CD4-positive, CD25-positive, alpha-beta regulatory T cell (primary cell): ENCODE measurements around the gene ASTN2. TPM values are rescaled to one million over a fixed set of nuclear protein-coding genes. Genes with fewer than 3 reads are reported as not detected.
A peak's percentile ranks its signal among the peaks of the same experiment; 100 is the strongest.

Source experiments
- ATAC-seq, 2 donors: fragments of 150-1000 bp; cut with Tn5 transposase; one replicate each; pipeline ENCODE4 v1.10.0; 2021; ENCODE audit warnings: low read depth in 2 of 2, moderate number of reproducible peaks in 2 of 2, moderate library complexity in 1 of 2
- DNase-seq, 3 donors: peaks; one replicate each; pipeline versions ENCODE4 v3.0.0 to v3.0.0-alpha.2; 2012 to 2022; ENCODE audit warnings: mixed read lengths in 1 of 3
- H3K27ac ChIP-seq: one replicate; pipeline ENCODE4 v1.7.0; 2013; ENCODE audit warnings: mild to moderate bottlenecking, low read length; ENCODE audit not compliant: insufficient read depth, poor library complexity, severe bottlenecking
- H3K27me3 ChIP-seq: one replicate; pipeline ENCODE4 v1.7.0; 2013; ENCODE audit warnings: low read length; ENCODE audit not compliant: control insufficient read depth, insufficient read depth
- H3K36me3 ChIP-seq: one replicate; pipeline ENCODE4 v1.7.0; 2013; ENCODE audit warnings: mild to moderate bottlenecking, low read length, moderate library complexity; ENCODE audit not compliant: control insufficient read depth, insufficient read depth
- H3K4me1 ChIP-seq: 2 replicates; pipeline ENCODE4 v1.7.0; 2013; ENCODE audit warnings: mild to moderate bottlenecking, low read length; ENCODE audit not compliant: insufficient read depth, control insufficient read depth, poor library complexity, severe bottlenecking
- H3K4me3 ChIP-seq: one replicate; pipeline ENCODE4 v1.7.0; 2013; ENCODE audit warnings: low read depth, mild to moderate bottlenecking, low read length, moderate library complexity
- H3K9me3 ChIP-seq, 2 experiments: 1 replicate in 1 of 2; 2 replicates in 1 of 2; pipeline ENCODE4 v1.7.0; 2013; ENCODE audit warnings: low read length in 2 of 2, mild to moderate bottlenecking in 1 of 2, moderate library complexity in 1 of 2; ENCODE audit not compliant: control insufficient read depth in 2 of 2
- H3K27ac Mint-ChIP-seq, 3 donors: one replicate each; pipeline ENCODE4 v1.8.0; 2020 to 2022; ENCODE audit warnings: mild to moderate bottlenecking in 3 of 3, mixed read lengths in 3 of 3, moderate library complexity in 2 of 3
- H3K27me3 Mint-ChIP-seq: one replicate; pipeline ENCODE4 v1.8.0; 2022; ENCODE audit warnings: mild to moderate bottlenecking, mixed read lengths
- H3K36me3 Mint-ChIP-seq: one replicate; pipeline ENCODE4 v1.8.0; 2020; ENCODE audit warnings: mixed read lengths
- H3K4me1 Mint-ChIP-seq, 4 donors: one replicate each; pipeline ENCODE4 v1.8.0; 2020 to 2022; ENCODE audit warnings: mixed read lengths in 4 of 4, mild to moderate bottlenecking in 1 of 4
- H3K4me3 Mint-ChIP-seq, 4 donors: one replicate each; pipeline ENCODE4 v1.8.0; 2020 to 2022; ENCODE audit warnings: mild to moderate bottlenecking in 4 of 4, mixed read lengths in 4 of 4, moderate library complexity in 3 of 4
- H3K9me3 Mint-ChIP-seq, 7 donors: one replicate each; pipeline ENCODE4 v1.8.0; 2020 to 2022; ENCODE audit warnings: mixed read lengths in 7 of 7, mild to moderate bottlenecking in 3 of 7, moderate library complexity in 2 of 7
- polyA plus RNA-seq, 4 donors: library from polyadenylated mRNA; unstranded; fragments of 300-500 nt; fragmentation: Illumina TruSeq; gene quantifications; one replicate each; pipeline ENCODE4 v1.2.3, GENCODE V29; 2021
- total RNA-seq: library from RNA; stranded (reverse); gene quantifications from one replicate; pipeline ENCODE4 v1.2.3, GENCODE V29; 2022

ASTN2 gene
- total and polyA plus RNA-seq, 5 donors from 2014 or later, result 5.0 to 9.9 (median 7.4) TPM

DNA sequence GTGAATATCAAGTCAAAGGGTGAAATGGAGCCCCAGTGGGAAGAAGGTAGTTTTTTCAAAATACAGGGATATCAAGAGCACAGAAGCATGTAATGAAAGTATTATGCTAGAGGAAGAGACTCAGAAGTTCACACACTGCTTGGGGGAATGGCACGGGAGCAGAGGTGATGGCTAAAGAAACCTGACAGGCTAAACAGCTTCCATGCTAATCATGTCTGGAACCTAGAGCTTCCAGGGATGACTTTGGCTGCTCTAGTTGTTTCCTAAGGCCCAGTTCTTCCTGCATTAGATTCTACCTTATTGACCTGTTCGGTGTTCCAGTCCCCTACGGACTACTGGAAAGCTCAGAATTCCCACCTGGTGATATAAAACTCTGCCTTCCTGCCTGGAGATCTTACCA, 693.4 kb downstream of the ASTN2 start:
- H3K36me3 ChIP-seq, result no peaks in the 10 kb centered on the region
- Mint-ChIP-seq H3K4me3 (no peak overlapping the region), H3K27ac (peak overlapping the region in 1 of 3 donors; percentile 10), H3K4me1 (peaks cover 0 to 9% (median 6%) of the 10 kb centered on the region in 4 donors), H3K9me3 (peaks cover 0 to 3% (median 0%) of the 10 kb centered on the region in 7 donors), H3K36me3 (no peaks in the 10 kb centered on the region), H3K27me3 (no peaks in the 10 kb centered on the region)
- H3K9me3 ChIP-seq, result no peaks in the 10 kb centered on the region
- no peak overlapping the region for H3K4me3 ChIP-seq
- no peak overlapping the region for H3K27ac ChIP-seq
- no peak for ATAC-seq
- H3K27me3 ChIP-seq, result no peaks in the 10 kb centered on the region
- H3K4me1 ChIP-seq, result no peaks in the 10 kb centered on the region
- DNase-seq, result no peak

DNA sequence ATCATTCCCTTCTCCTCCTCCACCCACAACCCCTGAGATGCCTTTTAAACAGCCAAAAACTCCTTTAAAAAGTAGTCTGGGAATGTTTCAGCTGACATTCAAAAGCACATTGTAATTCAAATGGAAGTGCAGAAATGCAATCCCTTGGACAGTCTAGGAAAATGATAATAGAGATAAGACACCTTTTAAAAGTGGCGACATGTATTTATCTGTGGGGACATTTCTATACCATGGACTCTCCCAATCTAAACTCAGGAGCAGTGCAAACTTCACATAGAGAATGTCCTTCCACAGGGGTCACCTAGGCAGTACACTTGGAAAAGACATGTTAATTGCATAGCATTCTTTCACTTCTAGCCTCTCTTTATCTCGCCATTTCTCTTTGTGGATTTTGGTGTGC, 694.7 kb downstream of the ASTN2 start:
- Histone ChIP-seq H3K9me3 (no peaks in the 10 kb centered on the region), H3K36me3 (no peaks in the 10 kb centered on the region), H3K27me3 (no peaks in the 10 kb centered on the region), H3K4me3 (no peak overlapping the region), H3K4me1 (no peaks in the 10 kb centered on the region), H3K27ac (no peak overlapping the region)
- H3K4me3 Mint-ChIP-seq, result no peak overlapping the region
- no peaks in the 10 kb centered on the region for H3K27me3 Mint-ChIP-seq
- H3K9me3 Mint-ChIP-seq, result peaks cover 0 to 3% (median 0%) of the 10 kb centered on the region in 7 donors
- H3K36me3 Mint-ChIP-seq, result no peaks in the 10 kb centered on the region
- H3K4me1 Mint-ChIP-seq, result peaks cover 0 to 9% (median 6%) of the 10 kb centered on the region in 4 donors
- ATAC-seq (no peak), DNase-seq (no peak)
- no peak overlapping the region for H3K27ac Mint-ChIP-seq

DNA sequence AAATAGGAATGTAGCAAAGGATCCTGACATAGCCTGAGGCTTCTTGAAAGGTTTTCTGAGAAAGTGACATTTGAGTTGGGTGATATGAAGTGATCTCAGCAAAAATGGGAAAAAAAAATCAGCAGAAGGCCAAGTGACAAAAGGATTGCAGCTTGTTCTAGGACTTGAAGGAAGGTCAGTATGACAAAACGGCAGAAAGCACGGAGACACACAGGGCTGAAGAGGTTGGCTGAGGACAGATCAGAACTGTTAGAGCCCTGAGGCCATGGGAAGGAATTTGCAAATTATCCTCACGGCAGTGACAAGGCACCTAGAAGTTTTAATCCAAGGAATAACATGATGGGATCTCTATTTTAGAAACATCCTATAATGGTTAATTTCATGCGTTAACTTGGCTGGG, 696.7 kb downstream of the ASTN2 start:
- Histone ChIP-seq H3K9me3 (no peaks in the 10 kb centered on the region), H3K36me3 (no peaks in the 10 kb centered on the region), H3K27me3 (no peaks in the 10 kb centered on the region), H3K4me3 (no peak overlapping the region), H3K4me1 (no peaks in the 10 kb centered on the region), H3K27ac (no peak overlapping the region)
- Mint-ChIP-seq H3K36me3 (no peaks in the 10 kb centered on the region), H3K4me1 (peaks cover 0 to 9% (median 6%) of the 10 kb centered on the region in 4 donors), H3K4me3 (no peak overlapping the region), H3K27ac (no peak overlapping the region), H3K27me3 (no peaks in the 10 kb centered on the region), H3K9me3 (peaks cover 0 to 3% (median 0%) of the 10 kb centered on the region in 7 donors)
- DNase-seq, result no peak
- no peak for ATAC-seq

DNA sequence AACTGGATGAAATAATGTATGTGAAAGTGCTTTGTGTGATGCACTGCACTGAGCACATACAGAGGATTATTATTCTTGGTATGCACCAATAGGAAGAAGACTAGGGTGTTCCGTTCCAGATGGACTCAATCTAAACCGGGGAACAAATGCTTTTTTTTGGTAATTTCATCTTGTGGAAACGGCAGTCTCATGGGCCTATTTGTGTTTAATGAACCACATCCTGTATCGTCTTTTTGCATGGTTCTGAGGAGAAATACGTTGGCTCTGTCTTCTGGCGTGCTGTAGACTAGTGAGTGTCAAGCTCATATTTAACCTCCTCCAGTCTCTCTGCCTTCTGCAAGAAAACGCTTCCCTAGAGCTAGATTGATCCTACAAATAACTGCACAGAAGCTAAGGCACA, 697.7 kb downstream of the ASTN2 start:
- ATAC-seq, result no peak
- no peaks in the 10 kb centered on the region for H3K9me3 ChIP-seq
- peak overlapping the region; percentile 9 for H3K4me3 ChIP-seq
- H3K4me1 ChIP-seq, result no peaks in the 10 kb centered on the region
- peaks cover 0 to 3% (median 0%) of the 10 kb centered on the region in 7 donors for H3K9me3 Mint-ChIP-seq
- DNase-seq, result peak in 1 of 3 donors; percentile 21
- H3K36me3 Mint-ChIP-seq, result no peaks in the 10 kb centered on the region
- H3K27ac ChIP-seq, result no peak overlapping the region
- H3K27ac Mint-ChIP-seq, result peak overlapping the region in 1 of 3 donors; percentile 58
- no peaks in the 10 kb centered on the region for H3K27me3 Mint-ChIP-seq
- H3K4me3 Mint-ChIP-seq, result peak overlapping the region in 1 of 4 donors; percentile 33
- H3K27me3 ChIP-seq, result no peaks in the 10 kb centered on the region
- H3K4me1 Mint-ChIP-seq, result peaks cover 0 to 9% (median 6%) of the 10 kb centered on the region in 4 donors
- no peaks in the 10 kb centered on the region for H3K36me3 ChIP-seq

DNA sequence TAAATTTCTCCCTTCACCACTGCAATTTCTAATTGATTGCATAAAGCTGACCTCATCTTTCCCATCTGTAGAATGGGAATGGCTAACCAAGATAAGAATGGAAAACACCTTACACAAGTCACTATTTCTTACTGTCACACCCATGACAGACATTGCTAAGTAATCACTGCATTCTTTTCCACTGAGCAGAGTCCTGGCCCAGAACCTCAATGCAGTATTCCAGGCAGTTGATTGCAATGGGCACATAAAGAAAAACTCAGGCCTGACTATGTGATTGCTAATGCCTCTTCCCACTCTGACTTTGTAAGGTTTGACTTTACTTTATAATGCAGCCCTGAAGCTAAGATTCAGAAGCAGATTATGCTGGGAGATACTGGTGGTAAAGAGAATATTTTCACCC, 698.4 kb downstream of the ASTN2 start:
- Histone ChIP-seq H3K9me3 (no peaks in the 10 kb centered on the region), H3K4me3 (no peak overlapping the region), H3K4me1 (no peaks in the 10 kb centered on the region), H3K27me3 (no peaks in the 10 kb centered on the region), H3K27ac (no peak overlapping the region), H3K36me3 (no peaks in the 10 kb centered on the region)
- H3K4me1 Mint-ChIP-seq, result peaks cover 0 to 9% (median 6%) of the 10 kb centered on the region in 4 donors
- no peak overlapping the region for H3K4me3 Mint-ChIP-seq
- ATAC-seq, result no peak
- no peak overlapping the region for H3K27ac Mint-ChIP-seq
- peaks cover 0 to 4% (median 0%) of the 10 kb centered on the region in 7 donors for H3K9me3 Mint-ChIP-seq
- H3K36me3 Mint-ChIP-seq, result no peaks in the 10 kb centered on the region
- H3K27me3 Mint-ChIP-seq, result no peaks in the 10 kb centered on the region
- no peak for DNase-seq

DNA sequence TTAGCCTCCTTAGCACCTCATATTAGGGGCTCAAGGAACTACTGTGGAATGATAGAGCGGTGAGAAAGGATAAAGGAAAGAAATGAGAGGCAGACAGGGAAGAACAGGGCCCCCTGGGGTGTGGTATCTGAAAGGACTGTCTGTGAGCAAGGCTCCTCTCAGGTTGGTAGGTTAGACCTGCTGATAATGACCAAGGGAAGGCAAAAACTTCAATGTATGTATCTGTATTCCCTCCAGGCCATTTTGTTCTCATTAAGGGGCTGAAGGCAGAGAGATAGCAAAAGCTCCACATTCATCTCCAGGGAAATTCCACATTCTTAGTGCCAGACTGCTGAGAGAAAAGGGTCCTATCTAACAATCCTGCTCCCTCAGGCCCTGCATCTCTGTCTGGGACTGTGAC, 699.1 kb downstream of the ASTN2 start:
- Mint-ChIP-seq H3K27ac (no peak overlapping the region), H3K27me3 (no peaks in the 10 kb centered on the region), H3K4me3 (no peak overlapping the region), H3K36me3 (no peaks in the 10 kb centered on the region), H3K4me1 (peaks cover 0 to 9% (median 7%) of the 10 kb centered on the region in 4 donors), H3K9me3 (peaks cover 0 to 4% (median 0%) of the 10 kb centered on the region in 7 donors)
- ATAC-seq, result no peak
- no peaks in the 10 kb centered on the region for H3K27me3 ChIP-seq
- no peak for DNase-seq
- H3K9me3 ChIP-seq, result no peaks in the 10 kb centered on the region
- H3K27ac ChIP-seq, result no peak overlapping the region
- no peaks in the 10 kb centered on the region for H3K36me3 ChIP-seq
- H3K4me1 ChIP-seq, result no peaks in the 10 kb centered on the region
- no peak overlapping the region for H3K4me3 ChIP-seq

DNA sequence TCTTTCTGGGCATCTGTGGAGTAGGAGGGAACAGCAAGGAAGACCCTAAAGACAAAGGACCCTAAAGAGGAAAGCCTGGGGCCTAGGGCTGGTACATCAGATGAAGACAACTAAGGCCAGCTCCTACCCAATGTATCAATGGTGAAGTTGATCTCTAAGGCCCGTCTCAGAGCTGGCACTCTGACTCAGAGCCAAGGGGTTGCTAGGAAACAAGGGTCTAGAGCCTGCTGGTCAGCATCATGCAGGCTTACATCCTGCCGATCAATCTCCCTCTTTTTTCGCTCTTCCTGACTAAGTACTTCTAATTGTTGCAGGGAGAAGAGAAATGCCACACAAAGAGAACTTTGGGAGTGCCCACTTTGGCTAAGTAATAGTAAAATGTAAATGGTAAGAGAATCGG, 701.6 kb downstream of the ASTN2 start:
- Mint-ChIP-seq H3K27me3 (no peaks in the 10 kb centered on the region), H3K36me3 (no peaks in the 10 kb centered on the region), H3K4me3 (no peak overlapping the region), H3K9me3 (peaks cover 0 to 2% (median 0%) of the 10 kb centered on the region in 7 donors), H3K4me1 (peaks cover 0 to 9% (median 7%) of the 10 kb centered on the region in 4 donors), H3K27ac (no peak overlapping the region)
- Histone ChIP-seq H3K9me3 (no peaks in the 10 kb centered on the region), H3K27me3 (no peaks in the 10 kb centered on the region), H3K36me3 (no peaks in the 10 kb centered on the region), H3K4me3 (no peak overlapping the region), H3K27ac (no peak overlapping the region), H3K4me1 (no peaks in the 10 kb centered on the region)
- ATAC-seq, result no peak
- DNase-seq, result no peak

DNA sequence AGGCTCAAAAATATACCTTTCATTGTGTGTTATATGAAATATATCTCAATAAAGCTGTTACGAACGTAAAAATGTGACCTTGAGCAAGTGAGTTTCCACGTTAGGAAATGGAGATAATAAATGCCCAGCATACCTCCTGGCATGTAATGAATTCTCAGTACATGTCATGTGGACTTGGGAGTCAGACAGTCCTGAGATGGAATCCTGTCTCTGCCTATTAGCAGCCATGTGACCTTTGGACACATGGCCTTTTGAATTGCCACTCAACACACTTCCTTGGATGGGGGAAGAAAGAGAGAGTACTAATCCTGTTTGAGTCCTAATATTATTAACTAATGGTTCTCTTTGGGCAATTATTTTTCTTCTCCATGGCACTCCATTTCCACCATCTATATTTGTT, 702.1 kb downstream of the ASTN2 start:
- DNase-seq (no peak), ATAC-seq (no peak)
- no peaks in the 10 kb centered on the region for H3K27me3 Mint-ChIP-seq
- H3K27ac ChIP-seq, result no peak overlapping the region
- H3K4me3 ChIP-seq, result no peak overlapping the region
- H3K27me3 ChIP-seq, result no peaks in the 10 kb centered on the region
- H3K4me1 Mint-ChIP-seq, result peaks cover 0 to 9% (median 7%) of the 10 kb centered on the region in 4 donors
- H3K4me3 Mint-ChIP-seq, result no peak overlapping the region
- no peaks in the 10 kb centered on the region for H3K36me3 ChIP-seq
- H3K27ac Mint-ChIP-seq, result no peak overlapping the region
- no peaks in the 10 kb centered on the region for H3K36me3 Mint-ChIP-seq
- no peaks in the 10 kb centered on the region for H3K4me1 ChIP-seq
- H3K9me3 ChIP-seq, result no peaks in the 10 kb centered on the region
- peaks cover 0 to 2% (median 0%) of the 10 kb centered on the region in 7 donors for H3K9me3 Mint-ChIP-seq
